HCT116 (cell line): ENCODE data around the gene ADGRE1. TPM values are rescaled to one million over a fixed set of nuclear protein-coding genes. Genes with fewer than 3 reads are reported as not detected.

Experiments used
- ATAC-seq: fragments of 200-7000 bp; cut with Tn5 transposase; 2 replicates; pipeline ENCODE4 v1.9.1; 2020; ENCODE audit warnings: mild to moderate bottlenecking, moderate library complexity
- BruUV-seq: library from RNA; stranded (reverse); fragments of 400-500 nt; replicated peaks from 2 replicates; lab custom pipeline; 2021; lab: Mats Ljungman, UMichigan
- CTCF ChIA-PET: fragments of 300-600 bp; sonication (Branson Sonifier 250); formaldehyde crosslinking; loops from one replicate; lab custom pipeline; 2021; ENCODE audit warnings: antibody characterized with exemption; lab: Charles Lee
- POLR2A ChIA-PET: fragments of 300-600, 350-600 bp; sonication (Branson Sonifier 250); formaldehyde crosslinking; loops from one replicate; lab custom pipeline; 2021; ENCODE audit warnings: antibody characterized with exemption; lab: Charles Lee
- RAD21 ChIA-PET, 2 experiments: fragments of 300-600 bp; sonication (Branson Sonifier 250); formaldehyde crosslinking; loops; one replicate each; lab custom pipeline; 2023; ENCODE audit warnings: low total read pairs in 2 of 2; ENCODE audit not compliant: uncharacterized antibody in 2 of 2, unreplicated experiment in 2 of 2, low non-redundant PET in 1 of 2; lab: Charles Lee
- DNase-seq: peaks from one replicate; pipeline ENCODE4 v3.0.0-alpha.2; 2010; ENCODE audit warnings: low read depth, low spot score
- H2AFZ ChIP-seq: fragments of 200-600 bp; shearing (Covaris generic), sonication (generic); 2 replicates; pipeline ENCODE4 v1.6.1; 2017; ENCODE audit warnings: low read depth, mixed run types, mixed read lengths, antibody characterized with exemption, low read length; ENCODE audit not compliant: poor library complexity, severe bottlenecking
- H3K27ac ChIP-seq: 2 replicates; pipeline ENCODE4 v1.5.1; 2012; ENCODE audit warnings: low read depth, low read length
- H3K27me3 ChIP-seq: fragments of 200-600 bp; sonication (generic); 2 replicates; pipeline ENCODE4 v1.6.1; 2016; ENCODE audit warnings: mixed run types, low read length, mixed read lengths; ENCODE audit not compliant: insufficient read depth
- H3K36me3 ChIP-seq, 2 experiments: fragments of 200-500 bp in 1 of 2; fragments of 200-600 bp in 1 of 2; sonication (Bioruptor generic) in 1 of 2; sonication (generic) in 1 of 2; 2 replicates each; pipeline versions ENCODE4 v1.5.1 to v1.6.1; 2014 to 2016; ENCODE audit warnings: low read length in 2 of 2, inconsistent platforms in 1 of 2, mixed read lengths in 1 of 2, mixed run types in 1 of 2; ENCODE audit not compliant: insufficient read depth in 2 of 2, control insufficient read depth in 1 of 2
- H3K4me1 ChIP-seq, 2 experiments: fragments of 200-600 bp in 1 of 2; sonication (generic) in 1 of 2; 2 replicates each; pipeline versions ENCODE4 v1.5.1 to v1.6.1; 2012 to 2017; ENCODE audit warnings: low read length in 2 of 2, inconsistent platforms in 1 of 2, mild to moderate bottlenecking in 1 of 2, mixed read lengths in 1 of 2, mixed run types in 1 of 2, moderate library complexity in 1 of 2; ENCODE audit not compliant: insufficient read depth in 2 of 2, control insufficient read depth in 1 of 2
- H3K4me2 ChIP-seq: fragments of 200-600 bp; sonication (generic); 2 replicates; pipeline ENCODE4 v1.6.1; 2017; ENCODE audit warnings: mixed run types, low read length, mixed read lengths
- H3K4me3 ChIP-seq, 2 experiments: fragments of 200-600 bp in 1 of 2; sonication (generic) in 1 of 2; replicated peaks in 1 of 2; 2 replicates each; pipeline ENCODE4 v1.5.1; 2011 to 2016; ENCODE audit warnings: low read length in 2 of 2, control low read depth in 1 of 2, low read depth in 1 of 2, mild to moderate bottlenecking in 1 of 2, mixed read lengths in 1 of 2, mixed run types in 1 of 2
- H3K79me2 ChIP-seq: fragments of 200-600 bp; sonication (generic); 2 replicates; pipeline ENCODE4 v1.6.1; 2017; ENCODE audit warnings: mild to moderate bottlenecking, mixed run types, low read length, moderate library complexity, mixed read lengths; ENCODE audit not compliant: insufficient read depth
- H3K9ac ChIP-seq: fragments of 200-600 bp; sonication (generic); 2 replicates; pipeline ENCODE4 v1.6.1; 2016; ENCODE audit warnings: low read length, mixed read lengths
- H3K9me2 ChIP-seq: fragments of 200-600 bp; sonication (generic), shearing (Covaris generic); 2 replicates; pipeline ENCODE4 v1.6.1; 2017; ENCODE audit warnings: mixed run types, mild to moderate bottlenecking, moderate library complexity; ENCODE audit not compliant: insufficient read depth
- H3K9me3 ChIP-seq, 2 experiments: fragments of 200-500 bp in 1 of 2; fragments of 200-600 bp in 1 of 2; sonication (Bioruptor generic) in 1 of 2; sonication (generic) in 1 of 2; 2 replicates each; pipeline ENCODE4 v1.6.1; 2014 to 2017; ENCODE audit warnings: low read length in 2 of 2, mixed read lengths in 2 of 2, inconsistent platforms in 1 of 2, low read depth in 1 of 2, mild to moderate bottlenecking in 1 of 2, mixed run types in 1 of 2, moderate library complexity in 1 of 2; ENCODE audit not compliant: control insufficient read depth in 1 of 2, insufficient read depth in 1 of 2
- H4K20me1 ChIP-seq: fragments of 200-600 bp; sonication (generic), shearing (Covaris generic); 2 replicates; pipeline ENCODE4 v1.6.1; 2017; ENCODE audit warnings: mixed run types, mild to moderate bottlenecking, moderate library complexity; ENCODE audit not compliant: insufficient read depth
- JUND ChIP-seq: IDR thresholded peaks from 2 replicates; pipeline ENCODE4 v1.6.1; 2012
- MAX ChIP-seq: IDR thresholded peaks from 2 replicates; pipeline ENCODE4 v1.6.1; 2012
- SIN3A ChIP-seq: IDR thresholded peaks from 2 replicates; pipeline ENCODE4 v1.6.1; 2012; ENCODE audit warnings: low read depth
- TCF7L2 ChIP-seq: IDR thresholded peaks from 2 replicates; pipeline ENCODE4 v1.7.0; 2011; ENCODE audit warnings: borderline replicate concordance, inconsistent platforms; ENCODE audit not compliant: insufficient read depth, insufficient read length; ENCODE audit errors: extremely low read depth
- ZFX ChIP-seq: fragments of 450-650 bp; IDR thresholded peaks from 2 replicates; pipeline ENCODE4 v1.6.1; 2017
- intact Hi-C: fragments of 100-400 bp; cut with micrococcal nuclease; formaldehyde crosslinking; loops from 2 replicates; pipeline ENCODE4 v1.10.0; 2022
- total RNA-seq: library from RNA; stranded (reverse); gene quantifications from one replicate; pipeline ENCODE4 v1.2.1, GENCODE V29; 2021; ENCODE audit not compliant: unreplicated experiment

Gene ADGRE1
- total RNA-seq, 1 experiment from 2014 or later, result not detected

- Histone ChIP-seq H3K27ac (no peak overlapping the region), H3K36me3 (no peaks in the 10 kb centered on the region), H3K4me2 (no peak overlapping the region), H4K20me1 (no peaks in the 10 kb centered on the region), H3K9me2 (no peaks in the 10 kb centered on the region), H2AFZ (no peak overlapping the region), H3K4me1 (no peaks in the 10 kb centered on the region), H3K79me2 (no peaks in the 10 kb centered on the region), H3K9me3 (peaks cover 0 to 8% of the 10 kb centered on the region in 2 experiments; a peak in 1 of 4 replicates), H3K27me3 (no peaks in the 10 kb centered on the region), H3K9ac (no peak overlapping the region), H3K4me3 (no peak overlapping the region)
- ChIA-PET CTCF (no interaction called here), RAD21 (no interaction called here), POLR2A (no interaction called here)
- BruUV-seq, result no TSS peak
- ATAC-seq (no peak), DNase-seq (no peak)
- no peak for TF ChIP-seq MAX
- intact Hi-C loops, result no loop called here
Observed at GRCh38 chr19:6914321-6914720, 26.9 kb downstream of the ADGRE1 start.

- no peak overlapping the region for H2AFZ ChIP-seq
- no peaks in the 10 kb centered on the region for H3K4me1 ChIP-seq
- no peak overlapping the region for H3K4me2 ChIP-seq
- H3K79me2 ChIP-seq, result no peaks in the 10 kb centered on the region
- RAD21 ChIA-PET, result no interaction called here
- H3K36me3 ChIP-seq, result no peaks in the 10 kb centered on the region
- DNase-seq (no peak), ATAC-seq (no peak)
- H3K4me3 ChIP-seq, result no peak overlapping the region
- TF ChIP-seq TCF7L2 (no peak), ZFX (no peak), SIN3A (no peak), JUND (no peak)
- TF ChIP-seq, all 23 proteins: peak for 0
- Histone ChIP-seq H3K27me3 (no peaks in the 10 kb centered on the region), H3K9me3 (peaks cover 0 to 8% of the 10 kb centered on the region in 2 experiments; a peak in 1 of 4 replicates), H4K20me1 (no peaks in the 10 kb centered on the region), H3K27ac (no peak overlapping the region), H3K9me2 (no peaks in the 10 kb centered on the region), H3K9ac (no peak overlapping the region)
- no TSS peak for BruUV-seq
- CTCF ChIA-PET, result no interaction called here
- POLR2A ChIA-PET, result no interaction called here
- intact Hi-C loops, result no loop called here
Observed at GRCh38 chr19:6916952-6917351, 29.6 kb downstream of the ADGRE1 start.
